Gastrocnemius medialis (tissue), 4 donors: ENCODE measurements around the gene HECA.
"Not testable (repeated sequence)": the region's sequence is repeated elsewhere in the genome, so short reads cannot be mapped to it uniquely, and the experiment has no call there.

Source experiments
- POLR2A ChIP-seq, 2 donors: fragments of 450-650 bp; IDR thresholded peaks; one replicate each; pipeline ENCODE4 v1.6.1; 2017; ENCODE audit warnings: antibody characterized with exemption in 2 of 2, mild to moderate bottlenecking in 2 of 2, moderate library complexity in 2 of 2
- TF ChIP-seq, protein P1 (sequence below), 5 experiments: fragments of 450-650 bp in 3 of 5; fragments of 200-600 bp in 2 of 5; sonication (generic) in 2 of 5; IDR thresholded peaks in 4 of 5; conservative IDR thresholded peaks in 1 of 5; 1 replicate in 4 of 5; 2 replicates in 1 of 5; pipeline ENCODE4 v1.5.1; 2016 to 2019; ENCODE audit warnings: antibody characterized with exemption in 5 of 5, mild to moderate bottlenecking in 3 of 5, moderate library complexity in 3 of 5

DNA sequence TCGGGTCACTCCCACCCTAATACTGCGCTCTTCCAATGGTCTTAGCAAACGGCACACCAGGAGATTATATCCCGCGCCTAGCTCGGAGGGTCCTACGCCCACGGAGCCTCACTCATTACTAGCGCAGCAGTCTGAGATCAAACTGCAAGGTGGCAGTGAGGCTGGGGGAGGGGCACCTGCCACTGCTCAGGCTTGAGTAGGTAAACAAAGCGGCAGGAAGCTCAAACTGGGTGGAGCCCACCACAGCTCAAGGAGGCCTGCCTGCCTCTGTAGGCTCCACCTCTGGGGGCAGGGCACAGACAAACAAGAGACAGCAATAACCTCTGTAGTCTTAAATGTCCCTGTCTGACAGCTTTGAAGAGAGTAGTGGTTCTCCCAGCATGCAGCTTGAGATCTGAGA is 75.9 kb downstream of the HECA start:
- TF ChIP-seq, protein P1, sequence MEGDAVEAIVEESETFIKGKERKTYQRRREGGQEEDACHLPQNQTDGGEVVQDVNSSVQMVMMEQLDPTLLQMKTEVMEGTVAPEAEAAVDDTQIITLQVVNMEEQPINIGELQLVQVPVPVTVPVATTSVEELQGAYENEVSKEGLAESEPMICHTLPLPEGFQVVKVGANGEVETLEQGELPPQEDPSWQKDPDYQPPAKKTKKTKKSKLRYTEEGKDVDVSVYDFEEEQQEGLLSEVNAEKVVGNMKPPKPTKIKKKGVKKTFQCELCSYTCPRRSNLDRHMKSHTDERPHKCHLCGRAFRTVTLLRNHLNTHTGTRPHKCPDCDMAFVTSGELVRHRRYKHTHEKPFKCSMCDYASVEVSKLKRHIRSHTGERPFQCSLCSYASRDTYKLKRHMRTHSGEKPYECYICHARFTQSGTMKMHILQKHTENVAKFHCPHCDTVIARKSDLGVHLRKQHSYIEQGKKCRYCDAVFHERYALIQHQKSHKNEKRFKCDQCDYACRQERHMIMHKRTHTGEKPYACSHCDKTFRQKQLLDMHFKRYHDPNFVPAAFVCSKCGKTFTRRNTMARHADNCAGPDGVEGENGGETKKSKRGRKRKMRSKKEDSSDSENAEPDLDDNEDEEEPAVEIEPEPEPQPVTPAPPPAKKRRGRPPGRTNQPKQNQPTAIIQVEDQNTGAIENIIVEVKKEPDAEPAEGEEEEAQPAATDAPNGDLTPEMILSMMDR (IDR thresholded peaks at IDR 0.05 in 4 of 5, conservative IDR thresholded peaks at IDR 0.05 in 1 of 5), result not testable (repeated sequence)
- not testable (repeated sequence) for TF ChIP-seq POLR2A (IDR thresholded peaks at IDR 0.05)
